HepG2 (cell line): Measurements from ENCODE around the gene ME2. TPM values are rescaled to one million over a fixed set of nuclear protein-coding genes. Genes with fewer than 3 reads are reported as not detected.

ENCODE experiments used
- ATAC-seq: fragments of 200-7000 bp; cut with Tn5 transposase; 3 replicates; pipeline ENCODE4 v1.9.1; 2020; ENCODE audit warnings: mild to moderate bottlenecking, moderate library complexity
- BruUV-seq: library from RNA; stranded (reverse); fragments of 400-500 nt; replicated peaks from 2 replicates; lab custom pipeline; 2021; lab: Mats Ljungman, UMichigan
- CTCF ChIA-PET: fragments of 300-600 bp; formaldehyde crosslinking; extraction: SDS; loops from one replicate; lab custom pipeline; 2021; ENCODE audit warnings: low total read pairs, inconsistent platforms, low intra/inter-chr PET ratio; lab: Yijun Ruan, JAX
- POLR2A ChIA-PET: fragments of 350-600 bp; sonication (Branson Sonifier 250); formaldehyde crosslinking; loops from one replicate; lab custom pipeline; 2020; ENCODE audit warnings: antibody characterized with exemption, inconsistent platforms; lab: Yijun Ruan, JAX
- DNase-seq: peaks from one replicate; pipeline ENCODE4 v3.0.0-alpha.2; 2015; ENCODE audit warnings: low spot score
- FAIRE-seq: peaks from 3 replicates; lab custom pipeline; 2011; peaks lifted over from hg19 to GRCh38; lab: Jason Lieb, UNC
- H2AFZ ChIP-seq: one replicate; pipeline ENCODE4 v1.6.1; 2011; ENCODE audit warnings: low read length, inconsistent platforms
- H3K27ac ChIP-seq: fragments of 300-600 bp; 3 replicates; pipeline ENCODE4 v1.8.0; 2011; ENCODE audit warnings: mixed run types, mild to moderate bottlenecking, mixed read lengths, low read length, inconsistent platforms; ENCODE audit not compliant: insufficient read depth; ENCODE audit errors: extremely low read length
- H3K27me3 ChIP-seq, 2 experiments: fragments of 200-600 bp in 1 of 2; 2 replicates in 1 of 2; 3 replicates in 1 of 2; pipeline versions ENCODE4 v1.6.0 to v1.8.0; 2011; ENCODE audit warnings: low read length in 2 of 2, mild to moderate bottlenecking in 2 of 2, moderate library complexity in 2 of 2, inconsistent platforms in 1 of 2; ENCODE audit not compliant: insufficient read depth in 2 of 2, control insufficient read depth in 1 of 2
- H3K36me3 ChIP-seq, 2 experiments: fragments of 200-600 bp in 1 of 2; replicated peaks in 1 of 2; 2 replicates in 1 of 2; 3 replicates in 1 of 2; pipeline versions ENCODE4 v1.5.1 to v1.8.0; 2011; ENCODE audit warnings: low read length in 2 of 2, inconsistent platforms in 1 of 2; ENCODE audit not compliant: insufficient read depth in 2 of 2, control insufficient read depth in 1 of 2
- H3K4me1 ChIP-seq: 2 replicates; pipeline ENCODE4 v1.5.1; 2012; ENCODE audit warnings: low read length, inconsistent platforms; ENCODE audit not compliant: insufficient read depth
- H3K4me2 ChIP-seq: 2 replicates; pipeline ENCODE4 v1.6.0; 2011; ENCODE audit warnings: low read depth, low read length, inconsistent platforms
- H3K4me3 ChIP-seq, 3 experiments: fragments of 200-600 bp in 1 of 3; sonication (generic), shearing (Covaris generic) in 1 of 3; replicated peaks in 1 of 3; 2 replicates each; pipeline ENCODE4 v1.5.1; 2011 to 2016; ENCODE audit warnings: low read length in 3 of 3, inconsistent platforms in 2 of 3, low read depth in 2 of 3, mild to moderate bottlenecking in 2 of 3, control low read depth in 1 of 3, mixed read lengths in 1 of 3; ENCODE audit not compliant: insufficient read depth in 1 of 3
- H3K79me2 ChIP-seq: one replicate; pipeline ENCODE4 v1.6.1; 2011; ENCODE audit warnings: low read length, inconsistent platforms; ENCODE audit not compliant: insufficient read depth
- H3K9ac ChIP-seq: 2 replicates; pipeline ENCODE4 v1.6.0; 2011; ENCODE audit warnings: mild to moderate bottlenecking, low read depth, low read length, inconsistent platforms; ENCODE audit not compliant: insufficient read depth
- H3K9me3 ChIP-seq: 2 replicates; pipeline ENCODE4 v1.5.1; 2012; ENCODE audit warnings: mild to moderate bottlenecking, low read length
- H4K20me1 ChIP-seq: 2 replicates; pipeline ENCODE4 v1.6.0; 2011; ENCODE audit warnings: inconsistent platforms, mild to moderate bottlenecking, low read length, moderate library complexity; ENCODE audit not compliant: insufficient read depth
- ASH2L ChIP-seq: fragments of 300-600, 200-600 bp; sonication (generic); IDR thresholded peaks from 2 replicates; pipeline ENCODE4 v1.7.0; 2017; ENCODE audit warnings: low read depth, mild to moderate bottlenecking, moderate library complexity, mixed read lengths, low read length; ENCODE audit not compliant: insufficient read length
- CEBPB ChIP-seq: IDR thresholded peaks from 2 replicates; pipeline ENCODE4 v1.6.1; 2011; ENCODE audit warnings: low read depth, low read length, improper control_type of control experiment, borderline replicate concordance
- HNRNPK ChIP-seq: fragments of 200-400 bp; formaldehyde crosslinking; IDR thresholded peaks from 2 replicates; pipeline ENCODE4 v1.6.1; 2018; ENCODE audit warnings: low read length, low read depth, moderate library complexity, mild to moderate bottlenecking; ENCODE audit not compliant: poor library complexity, severe bottlenecking
- KAT8 ChIP-seq: IDR thresholded peaks from 2 replicates; pipeline ENCODE4 v1.6.1; 2016; ENCODE audit warnings: missing genetic modification reagents, missing compliant biosample characterization
- PATZ1 ChIP-seq: sonication (generic); formaldehyde crosslinking; IDR thresholded peaks from 2 replicates; pipeline ENCODE4 v1.4.0; 2020; ENCODE audit warnings: missing genetic modification reagents
- PHF20 ChIP-seq: sonication (generic); formaldehyde crosslinking; IDR thresholded peaks from 2 replicates; pipeline ENCODE4 v1.5.0; 2020; ENCODE audit warnings: mild to moderate bottlenecking, missing genetic modification reagents
- TEF ChIP-seq: sonication (generic); formaldehyde crosslinking; IDR thresholded peaks from 2 replicates; pipeline ENCODE4 v1.5.0; 2020; ENCODE audit warnings: missing genetic modification reagents
- ZBTB7A ChIP-seq: sonication (generic); formaldehyde crosslinking; IDR thresholded peaks from 2 replicates; pipeline ENCODE4 v1.8.0; 2022; ENCODE audit warnings: mild to moderate bottlenecking, missing genetic modification reagents
- ZNF326 ChIP-seq: sonication (generic); formaldehyde crosslinking; IDR thresholded peaks from 2 replicates; pipeline ENCODE4 v1.4.0; 2020; ENCODE audit warnings: missing genetic modification reagents, borderline replicate concordance
- ZNF335 ChIP-seq: sonication (generic); formaldehyde crosslinking; IDR thresholded peaks from 2 replicates; pipeline ENCODE4 v1.4.0; 2020; ENCODE audit warnings: missing genetic modification reagents
- ZNF839 ChIP-seq: sonication (generic); formaldehyde crosslinking; IDR thresholded peaks from 2 replicates; pipeline ENCODE4 v1.4.0; 2020; ENCODE audit warnings: missing genetic modification reagents, mild to moderate bottlenecking, borderline replicate concordance
- WGBS: methylation state at CpG from one replicate; pipeline ENCODE4 v1.1.6; 2017; ENCODE audit warnings: low lambda C conversion rate; 5-methylcytosine and 5-hydroxymethylcytosine counted together
- in situ Hi-C: cut with HindIII; loops from 2 replicates; pipeline ENCODE4 v1.10.0; 2017; ENCODE audit warnings: low pct_unique_long_range_greater_than_20kb; ENCODE audit not compliant: extremely low pct_ligation_motif_present
- intact Hi-C: fragments of 100-400 bp; cut with micrococcal nuclease; formaldehyde crosslinking; loops from one replicate; pipeline ENCODE4 v1.10.0; 2022; ENCODE audit not compliant: unreplicated experiment
- polyA plus RNA-seq, 8 experiments: library from polyadenylated mRNA; depleted of rRNA in 3 of 8; stranded (reverse) in 7 of 8; unstranded in 1 of 8; fragments of >200 nt; fragmentation: Illumina TruSeq in 4 of 8; extraction: Trizol in 4 of 8; gene quantifications; 2 replicates each; pipeline versions ENCODE4 v1.2.1 to v1.2.3, GENCODE V29; 2011 to 2016; ENCODE audit warnings: low read depth in 4 of 8, missing spikeins in 1 of 8, mixed read lengths in 1 of 8; ENCODE audit not compliant: insufficient read depth in 1 of 8
- total RNA-seq, 5 experiments: library from RNA; depleted of rRNA; stranded (reverse); fragments of >200 nt; fragmentation: Illumina TruSeq; extraction: Trizol; gene quantifications; 2 replicates each; pipeline ENCODE4 v1.2.3, GENCODE V29; 2016; ENCODE audit warnings: low read depth in 1 of 5

ME2 gene
- total and polyA plus RNA-seq, 2 of the 13 experiments (the other 11 are each of a cell fraction or from before 2014, with no cell fraction given), result 17.3 to 20.6 TPM

- CTCF ChIA-PET, result no interaction called here
- no TSS peak for BruUV-seq
- intact Hi-C loops, result loop anchor here (2.0 to 10.0 kb wide), 3 partner anchors 95 to 175 kb away; partner anchors contain the start of gene SMAD4
- Histone ChIP-seq H2AFZ (no peak overlapping the region), H3K27me3 (no peaks in the 10 kb centered on the region), H3K4me2 (peak overlapping the region; percentile 80), H3K4me3 (peak overlapping the region in 2 of 3 experiments; percentile 90 to 94; a peak in 4 of 6 replicates), H3K27ac (no peak overlapping the region), H3K36me3 (no peaks in the 10 kb centered on the region), H4K20me1 (no peaks in the 10 kb centered on the region), H3K9ac (no peak overlapping the region), H3K4me1 (peaks cover 30% of the 10 kb centered on the region), H3K79me2 (peaks cover 25% of the 10 kb centered on the region), H3K9me3 (no peaks in the 10 kb centered on the region)
- 70% methylated on average over 8 of the region's 8 CpGs for WGBS
- in situ Hi-C loops, result no loop called here
- DNase-seq, result no peak
- ATAC-seq, result no peak
- no peak for FAIRE-seq
- POLR2A ChIA-PET, result interaction anchor here (1.2 to 1.4 kb wide), 2 partner anchors 90 to 152 kb away, joined by 11 to 13 read pairs; partner anchors contain the start of genes ELAC1 and SMAD4
- TF ChIP-seq CEBPB (peak; percentile 73), HNRNPK (peak; percentile 20), ZNF326 (CRISPR knock-in tag) (no peak)
Measured at GRCh38 chr18:50877545-50878265, 1.2 kb upstream of the ME2 start.

GRCh38 chr18:50879302-50880118, 592 bp downstream of the ME2 start:
- Histone ChIP-seq H3K9me3 (no peaks in the 10 kb centered on the region), H3K9ac (peak overlapping the region; percentile 79), H3K27me3 (no peaks in the 10 kb centered on the region), H4K20me1 (no peaks in the 10 kb centered on the region), H3K79me2 (peaks cover 29% of the 10 kb centered on the region), H2AFZ (peak overlapping the region; percentile 52), H3K4me1 (peaks cover 32% of the 10 kb centered on the region), H3K27ac (peak overlapping the region; percentile 70), H3K4me2 (peak overlapping the region; percentile 80), H3K36me3 (no peaks in the 10 kb centered on the region), H3K4me3 (peak overlapping the region; percentile 81 to 94 (median 90))
- ChIA-PET CTCF (no interaction called here), POLR2A (interaction anchor here (0.8 to 1.4 kb wide), 6 partner anchors 8 to 319 kb away, joined by 3 to 13 read pairs (median 7); partner anchors contain the start of genes ELAC1, MEX3C and SMAD4)
- 1% methylated on average over 27 of the region's 61 CpGs for WGBS
- BruUV-seq, result no TSS peak
- ATAC-seq, result peak; percentile 10
- intact Hi-C loops, result loop anchor here (2.0 to 10.0 kb wide), 3 partner anchors 93 to 173 kb away; partner anchors contain the start of gene SMAD4
- in situ Hi-C loops, result no loop called here
- FAIRE-seq, result peak; percentile 52
- peak; percentile 18 for DNase-seq
- TF ChIP-seq KAT8 (0 out of 2 replicates have a peak, but pooled peaks have one; percentile 2), TEF (CRISPR knock-in tag) (0 out of 2 replicates have a peak, but pooled peaks have one; percentile 59), ASH2L (peak; percentile 44), ZNF839 (CRISPR knock-in tag) (0 out of 2 replicates have a peak, but pooled peaks have one; percentile 16), PATZ1 (CRISPR knock-in tag) (0 out of 2 replicates have a peak, but pooled peaks have one; percentile 39), ZNF335 (no peak), PHF20 (no peak; the same call in 1 of the 2 replicates), ZBTB7A (no peak)
